SK-N-DZ (cell line): ENCODE data around the gene PARD3B.

ENCODE experiments used
- DNase-seq: peaks from one replicate; pipeline ENCODE4 v3.0.0-alpha.2; 2015; ENCODE audit warnings: low spot score

Gene PARD3B

DNA sequence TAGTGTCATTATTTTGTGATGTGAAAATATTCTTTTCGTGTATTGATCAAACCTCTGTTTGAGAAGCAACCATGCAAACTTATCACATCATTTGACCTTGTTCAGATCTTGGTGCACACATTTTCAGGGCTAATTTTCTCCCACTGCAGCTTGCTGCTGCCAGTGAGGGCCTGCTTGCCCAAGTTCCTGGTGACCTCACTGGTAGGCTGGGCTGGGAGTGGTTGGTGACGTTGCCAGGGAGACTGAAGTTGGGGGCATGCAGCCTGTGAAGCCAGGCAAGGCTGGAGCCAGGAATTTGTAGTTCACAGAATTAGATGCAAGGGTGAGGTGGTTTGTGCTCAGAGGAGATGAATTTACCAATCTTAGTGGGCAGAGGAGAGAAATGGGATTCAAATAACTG lies 38.5 kb downstream of the PARD3B start:
- DNase-seq = no peak

DNA sequence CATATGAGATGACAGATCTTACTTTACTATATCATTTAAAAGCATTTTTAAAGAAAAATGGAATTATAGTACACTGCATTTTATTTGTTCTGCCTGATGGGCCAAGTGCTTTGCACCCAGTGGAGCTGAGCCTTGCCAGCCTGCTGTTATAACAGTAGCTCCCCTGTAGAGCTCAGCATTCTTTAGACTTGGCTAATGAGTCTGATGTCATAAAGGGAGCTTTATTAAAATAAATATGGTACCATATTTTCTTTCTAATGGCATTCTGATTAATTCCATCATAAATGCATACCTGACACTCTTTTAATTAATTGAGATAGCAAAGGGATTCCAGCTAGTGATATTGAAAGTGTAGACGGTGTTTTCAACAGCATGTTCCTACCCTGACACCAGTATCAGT lies 40.7 kb downstream of the PARD3B start:
- no peak for DNase-seq

DNA sequence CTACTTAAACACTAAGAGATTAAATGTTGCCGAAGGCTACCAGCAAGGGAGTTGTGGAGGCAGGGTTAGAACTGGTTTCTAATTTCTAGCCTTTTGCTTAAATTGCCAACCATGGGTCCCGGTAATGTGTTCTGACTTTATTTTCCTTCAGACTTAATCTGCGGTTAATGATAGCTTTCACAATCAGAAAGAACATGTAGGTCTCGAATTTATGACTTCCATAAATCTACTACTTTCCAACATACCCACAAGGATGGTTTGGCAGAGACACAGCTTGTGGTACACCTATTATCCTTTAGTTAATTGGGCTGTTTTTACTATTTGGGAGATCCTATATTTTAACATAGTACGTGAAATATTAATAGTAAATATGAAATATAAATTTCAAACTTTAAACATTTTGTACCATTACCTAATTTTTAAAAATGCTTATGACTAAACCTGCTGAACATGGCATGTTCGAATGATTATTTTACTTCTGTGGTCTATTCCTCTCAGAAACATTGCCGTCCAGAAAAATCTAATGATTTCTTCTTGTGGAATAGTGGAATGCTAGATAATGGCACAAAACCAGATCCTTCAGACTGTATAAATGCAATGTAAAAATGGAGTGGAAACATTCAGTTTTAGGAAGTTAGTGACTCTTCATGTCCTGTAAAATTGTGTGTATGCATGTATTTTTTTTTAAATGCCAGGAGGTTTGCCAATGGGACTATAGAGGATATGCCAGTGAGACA lies 41.3 kb downstream of the PARD3B start:
- no peak for DNase-seq

DNA sequence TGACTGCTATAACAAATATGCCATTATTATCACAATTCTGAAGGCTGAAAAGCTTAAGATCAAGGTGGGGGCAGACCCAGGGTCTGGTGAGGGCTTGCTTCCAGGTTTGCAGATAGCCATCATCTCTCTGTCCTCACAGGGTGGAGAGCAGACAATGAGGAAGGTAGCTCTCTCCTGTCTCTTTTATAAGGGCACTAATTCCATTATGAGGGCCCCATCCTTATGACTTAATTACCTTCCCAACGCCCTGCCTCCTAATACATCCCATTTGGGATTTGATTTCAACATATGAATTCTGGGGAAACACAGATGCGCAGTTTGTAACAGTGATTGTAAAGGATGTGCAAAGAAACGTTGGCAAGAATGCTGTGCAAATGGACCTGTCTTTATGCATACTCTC lies 44.8 kb downstream of the PARD3B start:
- DNase-seq = no peak

DNA sequence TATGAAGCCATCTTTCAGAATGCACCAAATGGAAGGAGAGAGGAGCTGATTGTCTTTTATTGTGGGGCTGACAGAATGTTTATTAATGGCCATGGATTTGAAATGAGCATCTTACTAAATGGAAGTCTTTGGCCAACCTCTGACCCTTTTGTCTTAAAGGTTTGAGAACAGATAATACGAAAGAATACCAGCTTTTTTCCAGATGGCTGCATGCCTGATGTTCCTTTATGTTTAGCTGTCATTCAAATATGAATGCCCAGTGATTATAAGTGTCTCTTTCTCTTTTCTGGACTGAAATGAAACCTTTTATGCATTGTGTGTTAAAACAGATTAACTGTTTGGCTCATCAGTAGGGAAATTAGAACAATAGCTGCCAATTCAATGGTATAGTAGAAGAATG lies 46.0 kb downstream of the PARD3B start:
- no peak for DNase-seq

DNA sequence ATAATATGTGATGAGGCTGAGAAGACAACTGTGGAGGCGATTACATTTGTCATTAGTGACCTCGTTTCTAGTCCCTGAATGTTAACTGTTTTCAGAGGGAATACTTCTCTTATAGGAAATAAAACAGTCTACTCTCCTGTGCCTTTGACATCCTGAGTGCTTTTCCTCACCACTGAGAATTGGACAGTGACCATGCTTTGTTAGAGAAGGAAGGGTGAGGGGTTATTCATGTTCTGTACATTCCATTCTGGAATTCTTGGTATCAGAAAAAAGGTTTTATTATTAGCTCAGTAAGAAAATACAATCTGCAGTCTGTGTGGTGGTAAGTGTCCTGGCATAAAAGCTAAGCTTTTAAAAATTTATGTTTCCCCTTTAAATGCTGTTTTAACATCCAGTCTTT lies 58.8 kb downstream of the PARD3B start:
- DNase-seq = no peak

DNA sequence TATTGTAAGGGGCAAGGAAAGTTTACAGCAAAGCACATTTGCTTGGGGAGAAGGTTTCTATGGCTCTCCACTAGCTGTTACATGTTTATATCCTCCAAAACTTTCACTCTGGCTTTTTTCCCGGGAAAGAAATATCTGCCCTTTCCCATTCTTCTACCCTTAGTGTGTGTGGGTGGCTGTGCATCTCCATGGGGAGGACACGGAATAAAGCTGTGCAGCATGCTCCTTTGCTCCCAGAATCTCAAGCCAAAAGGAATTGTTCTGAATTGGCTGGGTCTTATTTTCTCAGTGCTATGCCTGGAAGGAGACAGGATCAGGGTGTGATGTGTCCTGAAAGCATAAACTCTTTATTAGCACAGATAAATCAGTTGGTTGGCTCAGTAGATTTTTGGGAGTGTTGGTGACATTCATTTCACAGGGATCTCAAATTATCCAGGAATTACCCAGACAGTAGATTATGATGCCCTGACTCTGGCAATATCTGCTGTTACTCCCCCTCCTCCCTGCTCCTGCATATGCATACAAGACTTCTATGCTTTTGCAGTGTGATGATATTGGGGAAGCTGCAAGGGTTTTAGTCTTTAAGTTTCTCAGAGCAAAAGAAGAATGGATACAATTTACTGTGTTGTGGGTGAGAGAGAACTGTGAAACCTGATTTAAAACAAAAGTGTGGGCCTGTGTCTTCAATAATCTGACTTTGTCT lies 63.1 kb downstream of the PARD3B start:
- no peak for DNase-seq

DNA sequence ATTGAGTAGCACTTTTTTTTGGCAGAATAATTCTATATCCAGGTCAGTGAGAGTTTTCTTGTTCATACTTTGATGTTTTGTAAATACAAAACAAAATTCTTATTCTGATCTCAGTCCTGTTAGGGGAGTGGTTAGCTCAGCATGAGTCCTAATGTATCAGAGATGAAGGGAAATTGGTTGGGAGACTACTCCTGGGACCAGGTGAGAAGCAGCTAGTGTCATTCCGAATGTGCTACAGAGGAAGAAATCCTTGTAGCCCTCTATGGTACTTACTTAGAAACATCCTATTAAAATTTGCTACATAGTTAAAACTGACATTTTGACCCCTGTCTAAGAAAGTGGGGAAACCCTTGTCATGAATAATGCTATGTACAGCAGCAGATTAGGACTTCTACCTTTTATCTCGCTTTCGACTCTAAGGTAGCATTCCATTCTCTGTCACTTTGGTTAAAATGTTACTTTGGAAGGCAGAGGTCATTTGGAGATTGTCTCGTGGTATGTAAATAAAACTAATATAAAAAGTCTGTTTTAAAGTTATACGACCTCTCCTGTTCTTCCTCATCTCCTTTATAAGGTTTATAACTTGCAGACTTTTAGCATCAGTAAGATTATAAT lies 65.8 kb downstream of the PARD3B start:
- no peak for DNase-seq

DNA sequence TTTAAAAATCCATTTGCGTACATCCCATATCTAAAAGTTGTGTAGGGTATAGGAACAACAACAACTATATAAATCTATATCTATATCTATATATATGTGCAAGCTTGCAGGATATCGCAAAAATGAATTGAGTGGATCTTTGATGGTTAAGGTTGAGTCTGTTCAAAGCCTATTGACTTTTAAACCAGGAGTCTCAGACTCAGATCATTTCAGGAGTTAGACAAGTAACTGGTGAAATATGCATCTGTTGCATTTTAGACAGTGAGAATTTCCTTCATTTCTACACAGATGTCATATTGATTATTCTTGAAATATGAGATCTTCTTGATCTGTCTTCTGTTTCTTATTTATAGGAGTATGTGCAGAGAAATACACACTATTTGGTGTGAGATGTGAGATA lies 66.5 kb downstream of the PARD3B start:
- no peak for DNase-seq

DNA sequence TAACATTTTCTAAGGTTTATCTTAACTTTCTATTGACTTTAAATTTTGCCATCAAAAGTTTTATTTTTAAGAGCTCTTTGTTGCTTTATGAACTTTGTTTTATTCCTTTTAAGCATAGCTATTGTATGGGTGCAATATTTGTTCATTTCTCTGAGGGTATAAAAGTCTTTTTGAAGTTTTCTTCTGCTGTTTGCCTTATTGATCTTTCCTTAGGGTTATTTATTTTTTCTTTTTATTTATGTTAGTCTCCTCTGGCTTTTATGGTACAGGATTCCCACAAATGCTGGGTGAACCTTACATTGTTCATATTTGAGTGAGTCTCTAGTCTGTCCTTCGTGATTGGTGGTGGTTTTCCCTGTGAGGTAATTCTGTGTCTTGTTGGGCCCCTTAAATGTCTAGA lies 68.4 kb downstream of the PARD3B start:
- no peak for DNase-seq

DNA sequence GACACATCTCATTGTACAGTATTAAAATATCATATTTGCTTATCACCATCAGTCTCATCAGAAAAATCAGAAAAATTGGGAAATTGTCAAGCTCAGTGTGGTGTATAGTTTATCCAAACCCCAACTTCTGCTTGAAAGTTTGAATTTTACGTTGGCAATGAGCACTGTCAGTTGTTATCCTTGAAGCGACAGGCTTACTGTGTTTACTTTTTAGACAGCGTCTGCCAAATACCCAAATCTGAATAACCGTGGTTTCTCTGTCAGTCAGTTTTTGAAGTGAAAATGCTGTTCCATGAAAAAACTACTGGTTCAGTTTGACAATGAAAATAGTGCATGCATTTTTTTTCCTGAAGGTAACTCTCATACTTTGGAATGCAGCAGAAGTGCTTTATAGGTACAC lies 70.2 kb downstream of the PARD3B start:
- DNase-seq = no peak

DNA sequence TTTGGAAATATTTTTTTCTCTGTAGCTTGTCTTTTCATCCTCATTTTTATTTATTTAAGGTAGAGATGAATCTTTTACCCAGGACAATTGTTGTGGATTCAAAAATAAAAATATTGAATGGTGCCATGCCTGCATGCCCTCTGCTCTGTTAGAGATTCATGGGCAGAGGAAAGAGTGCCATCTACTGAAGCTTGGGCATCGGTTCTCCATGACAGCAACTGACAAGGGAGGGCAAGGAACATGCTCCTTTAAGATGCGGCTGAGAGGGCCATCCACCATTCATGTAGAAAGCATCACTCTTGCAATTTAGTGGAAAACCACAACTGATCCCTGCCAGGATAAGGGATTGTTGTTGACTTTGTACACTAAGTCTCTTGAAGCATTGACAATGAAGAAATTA lies 79.9 kb downstream of the PARD3B start:
- no peak for DNase-seq

DNA sequence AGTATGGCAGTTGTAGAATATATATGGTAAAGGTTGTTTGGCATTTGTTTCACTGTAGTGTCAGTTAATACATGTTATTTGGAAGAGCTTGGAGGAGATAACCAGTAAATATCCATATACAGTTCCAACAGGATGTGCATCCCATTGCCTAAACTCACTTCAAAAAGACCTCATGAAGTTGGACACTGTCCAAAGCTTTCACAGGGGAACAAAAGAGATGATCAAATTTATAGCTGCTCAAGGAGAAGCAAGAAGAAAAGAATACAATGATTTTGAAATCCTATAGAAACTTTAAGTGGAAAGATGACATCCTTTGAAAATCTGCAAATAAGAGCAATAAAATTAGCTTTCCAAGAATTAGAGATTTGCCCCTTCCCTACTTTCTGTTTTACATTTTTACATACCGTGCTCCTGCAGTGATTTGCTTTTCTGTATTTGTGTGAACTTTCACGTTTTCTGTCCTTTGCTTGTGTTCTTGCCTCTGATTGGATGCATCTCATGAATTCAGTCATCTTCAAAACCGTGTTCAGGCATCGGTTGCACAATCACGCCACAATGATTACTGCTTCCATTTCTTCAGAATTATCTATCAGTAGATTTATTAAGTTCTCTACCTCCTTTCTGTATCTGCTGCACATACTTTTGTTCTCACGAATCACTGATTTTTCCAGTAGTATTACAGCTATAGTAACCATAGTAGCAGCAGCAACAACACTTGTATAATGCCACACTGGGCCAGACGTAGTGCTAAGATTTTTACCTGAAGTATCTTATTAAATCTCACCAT lies 83.8 kb downstream of the PARD3B start:
- no peak for DNase-seq

DNA sequence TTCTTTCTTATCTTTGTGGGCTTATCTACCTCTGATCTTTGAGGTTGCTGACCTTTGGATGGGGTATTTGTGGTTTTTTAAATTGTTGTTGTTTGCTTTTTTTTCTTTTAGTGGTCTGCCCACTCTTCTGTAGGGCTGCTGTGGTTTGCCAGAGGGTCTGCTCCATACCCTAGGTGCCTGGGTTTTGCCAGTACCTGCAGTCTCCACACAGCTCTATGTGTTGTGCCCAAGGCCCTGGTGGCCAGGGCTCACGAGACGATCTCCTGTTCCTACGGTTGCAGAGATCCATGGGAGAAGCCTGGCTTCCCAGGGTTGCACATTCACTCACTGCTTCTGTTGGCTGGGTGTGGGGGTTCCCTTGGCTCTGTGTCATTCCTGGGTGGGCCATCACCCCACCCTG lies 87.1 kb downstream of the PARD3B start:
- DNase-seq = no peak

DNA sequence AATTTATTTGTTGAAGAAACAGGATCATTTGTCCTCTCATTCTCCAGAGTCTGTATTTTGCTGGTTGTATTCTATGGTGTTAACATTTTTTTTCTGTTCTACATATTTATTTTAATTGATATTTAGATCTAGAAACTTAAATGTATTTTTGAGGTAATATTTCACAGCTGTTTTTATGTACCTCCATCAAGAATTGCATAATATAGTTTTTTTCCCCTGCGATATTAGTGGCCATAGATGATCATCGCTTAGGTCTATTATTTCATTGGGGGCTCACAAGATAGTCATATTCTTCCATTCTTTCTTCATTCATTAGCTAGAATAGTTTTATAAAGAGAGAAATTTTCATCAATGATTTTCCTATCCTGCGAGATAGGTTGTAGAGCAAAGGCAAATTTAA lies 89.3 kb downstream of the PARD3B start:
- DNase-seq = no peak

DNA sequence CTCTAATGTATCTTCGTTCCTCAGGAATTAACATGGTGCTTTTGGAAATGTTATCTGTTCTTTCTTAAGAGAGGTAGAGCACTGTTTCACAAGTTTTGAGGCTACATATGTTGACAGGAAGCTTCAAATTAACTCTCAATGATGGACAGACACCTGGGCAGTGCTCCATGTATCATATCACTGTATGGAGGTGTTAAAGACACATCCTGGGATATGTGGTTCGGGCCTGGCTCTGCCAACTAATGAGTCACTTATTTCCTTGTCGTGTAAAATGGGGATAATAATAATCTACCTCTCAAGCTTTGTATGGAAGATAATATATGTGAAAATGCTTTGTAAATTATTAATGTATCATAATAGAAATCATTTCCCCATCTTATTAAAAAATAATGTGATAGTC lies 90.2 kb downstream of the PARD3B start:
- no peak for DNase-seq

DNA sequence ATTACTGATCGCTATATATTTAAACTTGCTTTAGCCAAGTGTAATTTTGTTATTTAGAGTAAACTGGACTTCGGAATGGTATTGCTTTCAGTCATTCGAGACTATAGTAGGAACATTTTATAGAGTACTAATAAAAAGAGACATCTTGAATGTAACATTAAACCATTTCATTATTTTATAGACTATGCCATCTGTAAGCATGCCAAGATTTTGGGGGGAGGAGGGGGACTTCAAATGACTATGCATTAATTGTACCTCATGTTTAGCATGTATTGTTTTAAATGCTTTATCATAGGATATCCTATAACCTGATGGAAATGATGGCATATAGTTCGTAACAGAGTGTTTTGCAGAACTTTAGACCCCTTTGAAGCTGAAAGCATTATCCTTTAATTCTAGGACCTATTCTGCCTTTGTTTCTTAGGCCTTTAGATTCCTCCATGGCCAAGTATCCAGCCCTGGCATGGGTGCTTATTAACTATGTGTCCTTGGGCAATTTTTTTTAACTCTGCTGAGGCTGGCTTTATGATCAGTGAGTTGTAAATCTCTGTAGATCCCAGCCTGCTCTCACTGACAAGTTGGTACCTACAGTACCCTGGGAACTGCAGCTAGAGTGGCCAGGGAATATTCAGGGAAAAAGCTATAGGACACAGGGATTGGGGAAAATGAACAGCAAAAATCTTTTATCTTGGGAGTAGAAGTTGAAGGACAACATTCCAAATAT lies 93.4 kb downstream of the PARD3B start:
- DNase-seq = no peak

DNA sequence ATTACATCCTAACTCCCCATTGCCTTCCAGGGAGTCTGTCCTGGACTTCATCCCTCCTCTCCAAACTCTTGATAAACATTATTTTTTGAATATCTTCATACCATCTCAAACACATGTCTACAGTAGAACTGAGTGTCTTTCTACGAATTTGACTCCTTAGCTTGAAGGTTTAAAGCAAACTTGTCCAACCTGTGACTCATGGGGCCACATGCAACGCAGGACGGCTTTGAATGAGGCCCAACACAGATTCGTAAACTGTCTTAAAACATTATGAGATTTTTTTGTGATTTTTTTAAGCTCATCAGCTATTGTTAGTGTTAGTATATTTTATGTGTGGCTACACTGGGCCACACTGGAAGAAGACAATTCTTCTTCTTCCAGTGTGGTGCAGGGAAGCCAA lies 98.1 kb downstream of the PARD3B start:
- DNase-seq = no peak

DNA sequence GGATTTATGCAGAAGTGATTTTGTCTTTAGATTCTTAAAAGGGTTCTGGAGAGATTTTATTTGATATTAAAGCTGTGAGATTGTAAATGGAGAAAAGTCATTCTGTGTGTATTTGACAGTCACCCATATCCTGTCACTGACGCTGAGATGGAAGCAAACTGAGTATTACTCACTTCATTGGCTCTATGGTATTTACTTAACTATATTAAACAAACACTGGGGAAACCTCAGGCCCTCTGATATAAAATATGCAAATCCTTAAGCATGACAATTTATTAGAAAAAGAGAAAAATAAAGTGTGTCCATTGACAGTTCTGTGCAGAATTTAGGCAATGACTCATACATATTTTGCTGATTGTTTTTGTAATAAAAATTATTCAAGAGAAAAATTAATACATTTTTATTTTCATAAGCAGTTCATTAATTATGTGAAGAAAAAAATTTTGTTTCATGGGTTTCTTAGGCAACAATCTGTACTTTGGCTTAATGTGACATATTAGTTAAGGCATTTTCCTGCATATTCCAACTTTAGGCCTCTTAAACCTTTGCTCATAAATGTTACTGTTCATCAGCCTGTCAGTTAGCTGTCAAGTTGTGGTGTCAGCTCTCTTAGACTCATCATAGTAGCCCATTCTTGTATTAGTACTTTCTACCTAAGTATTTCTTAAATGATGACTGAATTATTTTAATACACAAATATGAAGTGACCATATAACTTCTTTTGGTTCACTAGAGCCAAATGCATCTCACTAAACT lies 99.9 kb downstream of the PARD3B start:
- DNase-seq = no peak

DNA sequence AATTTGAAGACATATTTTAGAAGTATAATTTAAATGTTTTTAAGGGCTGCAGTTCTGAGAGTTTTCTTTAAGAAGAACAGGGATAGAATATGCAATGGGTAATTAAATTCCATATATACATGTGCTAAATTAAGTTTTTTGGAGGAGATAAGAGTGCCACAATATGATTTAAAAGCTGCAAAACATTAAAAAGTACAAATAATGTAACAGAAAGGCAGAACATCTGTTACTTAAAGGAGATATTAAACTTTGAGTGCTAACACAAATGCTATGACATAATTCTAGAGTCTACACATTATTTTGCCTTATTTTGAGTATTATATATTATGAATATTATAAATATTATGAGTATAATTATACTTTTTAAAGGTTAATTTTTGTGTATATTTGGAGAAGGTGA lies 102.4 kb downstream of the PARD3B start:
- no peak for DNase-seq

DNA sequence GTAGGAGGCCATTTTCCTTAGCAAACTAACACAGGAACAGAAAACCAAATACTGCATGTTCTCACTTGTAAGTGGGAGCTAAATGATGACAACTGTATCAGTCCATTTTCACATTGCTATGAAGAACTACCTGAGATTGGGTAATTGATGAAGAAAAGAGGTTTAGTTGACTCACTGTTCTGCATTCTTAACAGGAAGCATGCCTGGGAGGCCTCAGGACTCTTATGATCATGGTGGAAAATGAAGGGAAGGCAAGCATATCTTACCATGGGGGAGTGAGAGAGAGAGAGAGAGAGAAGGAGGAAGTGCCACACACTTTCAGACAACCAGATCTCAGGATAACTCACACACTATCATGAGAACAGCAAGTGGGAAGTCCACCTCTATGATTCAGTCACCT lies 105.3 kb downstream of the PARD3B start:
- no peak for DNase-seq
